GM19351 (cell line): Measurements from ENCODE around the gene CPT1A.

Experiments
- ATAC-seq: cut with Tn5 transposase; IDR thresholded peaks from one replicate; pipeline ENCODE4 v1.9.1; 2021; ENCODE audit warnings: mild to moderate bottlenecking, moderate library complexity; ENCODE audit not compliant: unreplicated experiment

The CPT1A gene

GRCh38 chr11:68762481-68762880, 79.2 kb downstream of the CPT1A start:
- no peak for ATAC-seq

DNA sequence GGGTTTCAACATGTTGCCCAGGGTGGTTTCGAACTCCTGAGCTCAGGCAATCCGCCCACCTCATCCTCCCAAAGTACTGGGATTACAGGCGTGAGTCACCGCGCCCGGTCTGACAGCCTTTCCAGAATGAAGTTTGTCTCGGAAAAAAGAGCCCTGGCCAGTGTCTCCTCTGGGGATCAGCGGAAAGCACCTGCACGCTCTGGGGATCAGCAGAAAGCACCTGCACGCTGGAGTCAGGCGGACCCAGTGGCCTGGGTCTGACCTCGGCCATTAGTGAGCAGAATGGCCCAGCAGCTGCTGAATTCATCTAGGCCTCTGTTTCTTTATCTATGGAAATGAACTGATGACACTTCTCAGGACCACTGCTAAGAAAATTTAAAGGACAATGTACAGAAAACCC, 79.9 kb downstream of the CPT1A start:
- no peak for ATAC-seq

- no peak for ATAC-seq
Observed at GRCh38 chr11:68759991-68760390, 81.7 kb downstream of the CPT1A start.

GRCh38 chr11:68757711-68758110, 84.0 kb downstream of the CPT1A start:
- ATAC-seq: no peak

- no peak for ATAC-seq
Observed at GRCh38 chr11:68756171-68756766, 85.4 kb downstream of the CPT1A start.

DNA sequence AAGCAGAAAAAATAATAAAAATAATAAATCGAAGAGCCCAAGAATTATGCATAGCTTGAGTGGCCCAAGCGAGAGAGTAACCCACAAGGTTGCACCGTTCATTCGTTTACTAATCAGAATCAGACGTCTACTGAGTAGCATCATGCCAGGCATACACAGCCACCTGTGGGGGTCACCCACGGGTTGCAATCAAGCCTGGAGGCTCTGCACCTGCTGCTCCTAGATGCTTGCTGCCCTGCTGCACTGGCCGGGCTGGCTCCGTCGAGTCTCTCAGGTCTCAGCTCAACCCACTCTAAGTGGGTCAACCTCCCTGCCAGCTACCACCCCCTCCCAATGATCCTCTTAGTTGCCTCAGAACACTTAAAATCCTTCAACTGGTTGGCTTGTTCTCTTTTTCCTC, 88.4 kb downstream of the CPT1A start:
- ATAC-seq: no peak

- ATAC-seq: no peak
Observed at GRCh38 chr11:68751331-68751856, 90.3 kb downstream of the CPT1A start, which contains the start of gene TESMIN. TESMIN (minus strand) TSS chr11:68751520; CDS start chr11:68750660, 860 bp downstream.

- ATAC-seq: no peak
Observed at GRCh38 chr11:68751004-68751325, 90.8 kb downstream of the CPT1A start.

DNA sequence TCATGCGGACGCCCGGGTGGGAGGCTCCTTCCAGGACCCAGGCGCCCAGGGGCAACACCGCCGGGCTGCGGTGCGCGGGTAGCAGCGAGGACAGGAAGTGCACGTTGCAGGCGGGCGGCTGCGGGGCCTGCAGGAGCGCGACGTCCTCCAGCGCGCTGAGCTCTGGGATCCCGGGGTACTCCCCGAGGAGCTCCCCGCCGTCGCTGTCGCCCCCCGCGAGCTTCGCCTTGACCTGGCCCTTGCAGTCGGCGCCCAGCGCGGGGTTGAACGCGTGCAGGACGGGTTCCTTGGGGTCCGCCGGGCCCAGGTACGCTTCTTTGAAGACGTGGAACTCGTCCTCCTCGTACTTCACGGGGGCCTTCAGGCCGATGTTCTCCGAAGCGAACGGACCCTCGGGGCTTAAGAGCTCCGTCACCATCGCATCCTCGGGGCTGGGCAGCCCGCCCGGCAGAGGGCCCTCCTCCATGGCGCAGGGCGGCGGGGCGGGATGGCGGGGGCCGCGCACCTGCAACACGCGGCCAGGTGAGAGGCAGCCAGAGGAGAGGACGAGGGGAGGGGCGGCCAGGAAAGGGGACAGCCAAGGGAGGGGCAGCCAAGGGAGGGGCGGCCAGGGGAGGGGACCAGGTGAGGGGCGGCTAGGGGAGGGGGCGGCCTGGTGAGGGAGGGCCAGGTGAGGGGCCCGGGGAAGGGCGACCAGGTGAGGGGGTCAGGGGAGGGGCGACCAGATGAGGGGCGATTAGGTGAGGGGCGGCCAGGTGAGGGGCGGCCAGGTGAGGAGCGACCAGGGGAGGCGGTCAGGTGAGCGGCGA, 91.3 kb downstream of the CPT1A start:
- no peak for ATAC-seq

GRCh38 chr11:68749229-68750123, 92.2 kb downstream of the CPT1A start:
- ATAC-seq: no peak

- ATAC-seq: no peak
Observed at GRCh38 chr11:68748061-68748460, 93.7 kb downstream of the CPT1A start.

- ATAC-seq: no peak
Observed at GRCh38 chr11:68743539-68743938, 98.2 kb downstream of the CPT1A start.

- no peak for ATAC-seq
Observed at GRCh38 chr11:68741463-68741862, 100.3 kb downstream of the CPT1A start.

DNA sequence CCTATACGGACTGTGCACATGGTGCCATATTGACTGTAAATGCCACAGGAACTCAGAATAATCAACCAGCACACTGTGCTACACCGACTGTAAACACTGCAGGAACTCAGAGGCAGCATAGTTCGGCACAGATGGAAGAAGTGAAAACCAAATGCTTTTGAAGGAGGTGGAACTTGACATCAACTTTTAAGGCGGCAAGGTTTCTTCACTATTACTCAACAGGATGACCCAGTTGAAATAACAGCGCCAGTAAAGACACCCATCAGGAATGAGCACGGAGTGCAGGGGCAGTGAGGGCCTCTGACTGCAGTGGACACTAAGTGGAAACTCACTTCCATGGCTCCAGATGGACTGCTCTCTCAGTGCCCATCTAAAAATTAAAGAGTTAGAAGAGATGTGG, 106.1 kb downstream of the CPT1A start:
- no peak for ATAC-seq

GRCh38 chr11:68735125-68735524, 106.6 kb downstream of the CPT1A start:
- no peak for ATAC-seq

DNA sequence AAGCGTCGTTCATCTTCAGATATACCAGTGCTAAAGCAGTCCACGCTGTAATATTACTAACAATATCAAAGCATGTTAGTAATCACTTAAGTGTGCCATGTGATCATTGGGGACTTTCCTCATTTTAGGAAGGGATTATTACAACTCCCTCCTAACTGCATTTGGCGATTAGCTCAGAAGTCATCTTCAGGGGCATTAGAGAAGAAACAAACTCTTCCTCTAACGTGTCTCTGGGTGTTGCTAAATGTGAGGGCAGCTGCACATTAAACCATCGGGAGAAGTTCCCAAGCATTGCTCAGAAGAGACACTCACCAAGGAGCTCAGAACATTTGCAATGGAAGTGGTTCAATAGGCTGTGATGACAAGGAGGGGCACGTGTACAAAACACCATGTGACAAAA, 107.6 kb downstream of the CPT1A start:
- ATAC-seq: no peak

DNA sequence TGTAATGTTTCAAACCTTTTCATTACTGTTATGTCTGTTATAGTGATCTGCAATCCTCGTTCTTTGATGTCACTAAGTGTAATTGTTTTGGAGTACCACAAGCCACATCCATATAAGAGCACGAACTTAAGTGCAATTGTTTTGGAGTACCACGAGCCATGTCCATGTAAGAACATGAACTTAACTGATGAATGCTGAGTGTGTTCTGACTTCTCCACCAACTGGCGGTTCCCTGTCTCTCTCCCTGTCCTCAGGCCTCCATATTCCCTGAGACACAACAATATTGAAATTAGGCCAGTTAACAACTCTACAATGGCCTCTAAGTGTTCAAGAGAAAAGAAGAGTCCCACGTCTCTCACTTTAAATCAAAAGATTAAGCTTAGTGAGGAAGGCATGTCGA, 113.9 kb downstream of the CPT1A start:
- no peak for ATAC-seq

DNA sequence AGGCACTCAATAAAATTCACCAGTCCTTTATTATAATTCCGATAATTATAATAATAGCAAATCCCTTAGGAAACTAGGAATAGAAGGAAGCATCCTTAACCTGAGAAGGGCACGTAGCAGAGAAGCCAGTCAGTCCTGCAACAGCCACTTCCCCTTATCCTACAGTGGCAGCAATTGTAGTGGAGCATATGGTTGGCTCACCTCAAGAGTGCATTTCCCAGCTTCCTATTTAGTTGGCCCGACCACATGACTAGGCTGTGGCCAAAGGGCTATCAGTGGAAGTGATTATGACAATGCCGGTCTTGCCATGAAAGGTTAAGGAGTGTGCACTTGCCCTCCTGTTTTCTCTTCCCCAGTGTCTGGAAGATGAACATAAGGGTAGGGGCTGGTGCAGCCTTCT, 117.4 kb downstream of the CPT1A start:
- no peak for ATAC-seq

GRCh38 chr11:68722143-68722542, 119.6 kb downstream of the CPT1A start:
- ATAC-seq: no peak

DNA sequence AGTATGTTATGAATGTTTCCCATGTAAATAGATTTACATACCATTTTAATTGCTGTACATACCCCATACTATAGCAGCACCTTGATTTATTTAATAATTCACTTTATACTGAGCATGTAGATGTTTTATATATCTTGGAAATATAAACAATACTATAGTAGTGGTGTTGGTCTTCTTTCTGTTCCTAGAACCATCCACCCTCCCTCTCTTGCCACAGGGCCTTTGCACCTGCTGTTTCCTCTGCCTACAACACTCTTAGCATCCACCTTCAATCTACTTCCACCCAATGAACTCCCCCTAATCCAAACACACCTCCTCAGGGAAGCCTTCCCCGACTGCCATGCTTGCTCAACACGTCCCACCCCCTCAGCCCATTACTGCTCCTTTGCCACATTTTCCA, 120.6 kb downstream of the CPT1A start:
- ATAC-seq: no peak

GRCh38 chr11:68715456-68716122, 126.1 kb downstream of the CPT1A start:
- ATAC-seq: no peak
